Measurements from ENCODE around the gene UBXN11. TPM values are rescaled to one million over a fixed set of nuclear protein-coding genes. Genes with fewer than 3 reads are reported as not detected.
A peak's percentile ranks its signal among the peaks of the same experiment; 100 is the strongest.

Gene UBXN11
- total RNA-seq, 4 donors from 2014 or later = 13.8 to 48.3 (median 19.7) TPM

GRCh38 chr1:26281091-26281958, 25.1 kb downstream of the UBXN11 start:
- WGBS, 2 donors = 90 to 93% methylated on average over 5 of the region's 5 CpGs
- Histone ChIP-seq H3K4me1 (peaks cover 0 to 89% (median 62%) of the 10 kb centered on the region in 4 donors), H3K27me3 (no peaks in the 10 kb centered on the region), H3K27ac (peak overlapping the region; percentile 81 to 99 (median 96)), H3K9me3 (no peaks in the 10 kb centered on the region), H3K4me3 (peak overlapping the region in 2 of 4 donors; percentile 81 to 98), H3K36me3 (peaks cover 0 to 14% (median 0%) of the 10 kb centered on the region in 3 donors)
- TF ChIP-seq CTCF (IDR thresholded peaks at IDR 0.05) (no peak), POLR2A (IDR thresholded peaks at IDR 0.05) (no peak), EP300 (IDR thresholded peaks at IDR 0.05) (no peak)
- no peak for DNase-seq (ENCODE audit: low spot score in 2 of 2)

GRCh38 chr1:26280333-26281042, 25.9 kb downstream of the UBXN11 start:
- H3K36me3 ChIP-seq = peaks cover 0 to 14% (median 0%) of the 10 kb centered on the region in 3 donors
- no peak for DNase-seq (ENCODE audit: low spot score in 2 of 2)

GRCh38 chr1:26279456-26280332, 26.7 kb downstream of the UBXN11 start, which contains the start of gene SH3BGRL3:
Gene SH3BGRL3 (plus strand): TSS chr1:26280086. CDS start chr1:26280156, 70 bp downstream.
- Histone ChIP-seq H3K36me3 (peaks cover 0 to 14% (median 0%) of the 10 kb centered on the region in 3 donors), H3K4me1 (peaks cover 0 to 88% (median 63%) of the 10 kb centered on the region in 4 donors), H3K27ac (peak within 1 kb of the TSS; percentile 81 to 99 (median 96)), H3K27me3 (no peaks in the 10 kb centered on the region), H3K4me3 (peak within 1 kb of the TSS; percentile 76 to 98 (median 85)), H3K9me3 (no peaks in the 10 kb centered on the region)
- 1% methylated on average over 38 to 39 of the region's 66 CpGs for WGBS, 2 donors
- TF ChIP-seq POLR2A (IDR thresholded peaks at IDR 0.05) (peak; percentile 76 to 93), EP300 (IDR thresholded peaks at IDR 0.05) (peak in 1 of 2 donors; percentile 90), CTCF (IDR thresholded peaks at IDR 0.05) (peak; percentile 12 to 62 (median 28))
- peak; percentile 80 to 86 for DNase-seq (ENCODE audit: low spot score in 2 of 2)

More at GRCh38 chr1:26280333-26281042, 25.9 kb downstream of the UBXN11 start:
- TF ChIP-seq POLR2A (IDR thresholded peaks at IDR 0.05) (no peak), CTCF (IDR thresholded peaks at IDR 0.05) (no peak), EP300 (IDR thresholded peaks at IDR 0.05) (no peak)
- WGBS, 2 donors = 31 to 34% methylated on average over 19 to 20 of the region's 20 CpGs
- Histone ChIP-seq H3K4me1 (peaks cover 0 to 90% (median 64%) of the 10 kb centered on the region in 4 donors), H3K27ac (peak overlapping the region; percentile 81 to 99 (median 96)), H3K4me3 (peak overlapping the region; percentile 76 to 98 (median 85)), H3K9me3 (no peaks in the 10 kb centered on the region), H3K27me3 (no peaks in the 10 kb centered on the region)

GRCh38 chr1:26278724-26279455, 27.5 kb downstream of the UBXN11 start:
- H3K36me3 ChIP-seq = peaks cover 0 to 10% (median 0%) of the 10 kb centered on the region in 3 donors
- peak overlapping the region; percentile 76 to 98 (median 85) for H3K4me3 ChIP-seq
- 45 to 50% methylated on average over 9 of the region's 9 CpGs for WGBS, 2 donors
- H3K4me1 ChIP-seq = peaks cover 0 to 80% (median 60%) of the 10 kb centered on the region in 4 donors
- H3K27me3 ChIP-seq = no peaks in the 10 kb centered on the region
- peak in 1 of 2 donors; percentile 36 for DNase-seq (ENCODE audit: low spot score in 2 of 2)
- peak overlapping the region; percentile 81 to 99 (median 96) for H3K27ac ChIP-seq
- H3K9me3 ChIP-seq = no peaks in the 10 kb centered on the region
- TF ChIP-seq CTCF (IDR thresholded peaks at IDR 0.05) (no peak), POLR2A (IDR thresholded peaks at IDR 0.05) (no peak), EP300 (IDR thresholded peaks at IDR 0.05) (peak in 1 of 2 donors; percentile 18)

Data from tibial nerve (tissue), 4 donors.